Mesothelial cell of epicardium (in vitro differentiated cells): Measurements from ENCODE around the gene EPO. TPM values are rescaled to one million over a fixed set of nuclear protein-coding genes. Genes with fewer than 3 reads are reported as not detected.

ENCODE experiments used
- DNase-seq, 2 experiments: peaks; one replicate each; pipeline ENCODE4 v3.0.0; 2021; ENCODE audit warnings: low spot score in 2 of 2; ENCODE audit not compliant: unreplicated experiment in 2 of 2
- H3K27ac Mint-ChIP-seq: 2 replicates; pipeline ENCODE4 v1.8.0; 2021; ENCODE audit warnings: mixed read lengths
- H3K27me3 Mint-ChIP-seq: 2 replicates; pipeline ENCODE4 v1.8.0; 2021; ENCODE audit warnings: low read depth, mixed read lengths
- H3K36me3 Mint-ChIP-seq: 2 replicates; pipeline ENCODE4 v1.8.0; 2021; ENCODE audit warnings: mixed read lengths
- H3K4me1 Mint-ChIP-seq: 2 replicates; pipeline ENCODE4 v1.8.0; 2021; ENCODE audit warnings: mixed read lengths
- H3K4me3 Mint-ChIP-seq: 2 replicates; pipeline ENCODE4 v1.8.0; 2021; ENCODE audit warnings: mild to moderate bottlenecking, moderate library complexity, mixed read lengths
- H3K9me3 Mint-ChIP-seq: 2 replicates; pipeline ENCODE4 v1.8.0; 2021; ENCODE audit warnings: mixed read lengths
- CTCF ChIP-seq: fragments of 200-600 bp; sonication (generic); IDR thresholded peaks from one replicate; pipeline ENCODE4 v1.5.0; 2021; ENCODE audit warnings: antibody characterized with exemption; ENCODE audit not compliant: unreplicated experiment
- total RNA-seq: library from RNA; stranded (reverse); gene quantifications from 3 replicates; pipeline ENCODE4 v1.2.1, GENCODE V29; 2021

EPO gene
- total RNA-seq, 1 donor from 2014 or later, result 0.27 TPM

GRCh38 chr7:100682991-100683658 is 37.1 kb upstream of the EPO start:
- Mint-ChIP-seq H3K4me3 (no peak overlapping the region), H3K27me3 (no peaks in the 10 kb centered on the region), H3K4me1 (peaks cover 13% of the 10 kb centered on the region), H3K36me3 (peaks cover 16% of the 10 kb centered on the region), H3K9me3 (no peaks in the 10 kb centered on the region), H3K27ac (no peak overlapping the region)
- no peak for TF ChIP-seq CTCF
- DNase-seq, result no peak

- H3K27ac Mint-ChIP-seq, result no peak overlapping the region
- H3K4me3 Mint-ChIP-seq, result no peak overlapping the region
- H3K36me3 Mint-ChIP-seq, result peaks cover 17% of the 10 kb centered on the region
- peaks cover 9% of the 10 kb centered on the region for H3K4me1 Mint-ChIP-seq
- DNase-seq, result no peak
- no peak for TF ChIP-seq CTCF
- H3K9me3 Mint-ChIP-seq, result no peaks in the 10 kb centered on the region
- H3K27me3 Mint-ChIP-seq, result no peaks in the 10 kb centered on the region
Measured at GRCh38 chr7:100683659-100684533, 36.4 kb upstream of the EPO start.

GRCh38 chr7:100684534-100685042 is 35.7 kb upstream of the EPO start:
- TF ChIP-seq CTCF, result no peak
- no peaks in the 10 kb centered on the region for H3K27me3 Mint-ChIP-seq
- H3K4me1 Mint-ChIP-seq, result peaks cover 5% of the 10 kb centered on the region
- H3K36me3 Mint-ChIP-seq, result peaks cover 13% of the 10 kb centered on the region
- H3K9me3 Mint-ChIP-seq, result no peaks in the 10 kb centered on the region
- no peak overlapping the region for H3K27ac Mint-ChIP-seq
- H3K4me3 Mint-ChIP-seq, result no peak overlapping the region
- DNase-seq, result no peak

GRCh38 chr7:100685049-100685605 is 35.1 kb upstream of the EPO start:
- peaks cover 3% of the 10 kb centered on the region for H3K4me1 Mint-ChIP-seq
- no peak for TF ChIP-seq CTCF
- no peak overlapping the region for H3K4me3 Mint-ChIP-seq
- H3K36me3 Mint-ChIP-seq, result peaks cover 13% of the 10 kb centered on the region
- H3K9me3 Mint-ChIP-seq, result no peaks in the 10 kb centered on the region
- DNase-seq, result no peak
- H3K27ac Mint-ChIP-seq, result no peak overlapping the region
- H3K27me3 Mint-ChIP-seq, result no peaks in the 10 kb centered on the region

- Mint-ChIP-seq H3K9me3 (no peaks in the 10 kb centered on the region), H3K4me3 (no peak overlapping the region), H3K36me3 (peaks cover 13% of the 10 kb centered on the region), H3K27me3 (no peaks in the 10 kb centered on the region), H3K4me1 (peaks cover 2% of the 10 kb centered on the region), H3K27ac (no peak overlapping the region)
- no peak for DNase-seq
- TF ChIP-seq CTCF, result no peak
Measured at GRCh38 chr7:100685631-100686145, 34.6 kb upstream of the EPO start.
